ENCODE measurements around the gene RFNG. TPM values are rescaled to one million over a fixed set of nuclear protein-coding genes. Genes with fewer than 3 reads are reported as not detected.

Gene RFNG
- total and polyA plus RNA-seq, 2 of the 13 experiments (the other 11 are each of a cell fraction or from before 2014, with no cell fraction given) = 61.4 to 64.0 TPM

DNA sequence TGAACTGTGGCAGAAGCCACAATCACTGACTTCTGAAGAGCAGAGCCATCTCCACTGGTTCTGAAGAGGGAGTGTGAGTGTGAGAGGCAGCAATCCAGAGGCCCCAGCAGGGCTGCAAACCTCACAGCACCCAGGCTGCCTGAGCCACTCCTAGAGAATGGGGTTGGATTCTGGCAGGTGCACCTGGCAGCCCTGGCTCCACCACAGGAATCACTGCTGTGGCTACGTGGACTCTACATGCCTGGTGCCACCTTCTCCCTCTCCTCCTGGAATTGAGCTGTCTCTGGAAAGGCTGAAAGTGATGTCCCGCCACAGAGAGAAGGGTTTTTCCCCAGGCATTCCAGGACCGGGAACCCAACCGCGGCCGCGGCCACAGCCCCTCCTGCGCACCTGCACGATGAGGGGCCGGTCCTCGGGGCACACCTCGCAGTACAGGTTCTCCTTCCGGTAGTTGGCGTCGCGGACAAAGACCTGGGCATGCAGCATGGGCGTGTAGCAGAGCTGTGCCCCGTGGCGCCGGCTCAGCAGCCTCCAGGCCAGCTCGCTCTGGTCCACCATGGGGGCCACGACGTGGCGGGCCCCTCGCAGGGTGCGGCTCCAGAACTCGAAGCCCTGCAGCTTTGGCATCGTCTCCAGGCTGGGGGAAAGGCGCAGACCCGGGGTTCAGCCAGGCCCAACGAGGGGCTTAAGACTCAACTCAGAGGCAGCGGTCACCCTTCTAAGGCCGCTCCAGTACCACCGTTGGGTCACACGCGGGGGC lies 13.0 kb upstream of the RFNG start (continued):
- TF ChIP-seq ZNF451 (CRISPR knock-in tag; IDR thresholded peaks at IDR 0.05) (peak; percentile 37; the same call in 1 of the 2 replicates), MZF1 (CRISPR knock-in tag; IDR thresholded peaks at IDR 0.05; ENCODE audit: borderline replicate concordance) (no peak), WIZ (CRISPR knock-in tag; IDR thresholded peaks at IDR 0.05) (no peak), FOXK1 (CRISPR knock-in tag; IDR thresholded peaks at IDR 0.05; ENCODE audit: borderline replicate concordance, low read depth) (no peak)

DNA sequence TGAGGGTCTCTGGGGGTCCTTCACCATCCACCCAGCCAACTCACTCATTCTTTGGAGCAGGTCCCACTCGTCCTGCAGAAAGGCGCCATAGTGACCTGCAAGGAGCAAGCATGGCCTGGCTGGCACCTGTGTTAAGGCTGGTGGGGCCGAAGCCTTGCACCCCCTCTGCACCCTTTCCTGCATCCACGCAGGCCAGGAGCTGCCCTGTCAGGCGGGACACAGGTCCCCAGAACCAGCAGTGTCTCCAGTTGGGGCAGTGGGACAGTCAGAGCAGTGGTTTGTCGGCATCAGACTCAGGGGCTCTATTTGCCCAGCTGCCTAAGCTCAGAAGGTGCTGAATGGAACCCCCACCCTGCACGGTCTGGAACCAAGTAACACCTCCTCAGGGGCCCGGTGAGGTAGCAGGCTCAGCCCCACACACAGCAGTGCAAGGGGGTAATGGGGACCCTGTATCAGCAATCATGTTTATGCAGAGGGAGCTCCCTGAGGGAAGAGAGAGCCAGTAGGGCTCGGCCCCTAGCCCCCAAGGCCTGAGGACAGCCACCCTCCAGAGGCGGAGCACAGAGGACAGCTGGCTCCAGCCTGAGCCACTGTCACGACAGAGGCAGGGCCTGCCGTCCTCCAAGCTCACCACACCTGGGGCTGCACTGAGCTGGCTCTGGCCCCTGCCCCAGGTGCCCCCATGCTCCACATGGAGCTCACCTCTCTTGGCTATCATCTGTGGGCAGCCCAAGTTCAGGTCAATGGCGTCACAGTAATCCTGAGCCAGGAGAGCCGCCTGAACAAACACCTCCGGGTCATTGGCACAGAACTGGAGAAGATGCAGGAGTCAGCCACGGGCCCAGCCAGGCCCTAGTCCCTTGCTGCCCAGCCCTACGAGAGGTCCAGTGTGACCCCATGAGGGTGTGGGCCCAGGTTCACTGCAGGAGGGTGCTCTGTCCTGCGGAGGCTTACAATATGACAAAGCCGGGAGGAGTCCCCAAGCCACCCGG lies 12.1 kb upstream of the RFNG start:
- H3K36me3 ChIP-seq (replicated peaks in 1 of 2; ENCODE audit: control insufficient read depth in 1 of 2, insufficient read depth in 2 of 2, low read length in 2 of 2) = peaks cover 28 to 47% of the 10 kb centered on the region in 2 experiments
- H3K79me2 ChIP-seq (ENCODE audit: insufficient read depth, low read length) = peaks cover 20% of the 10 kb centered on the region
- H3K4me2 ChIP-seq (ENCODE audit: low read depth, low read length) = peak overlapping the region; percentile 96
- TF ChIP-seq ZNF704 (CRISPR knock-in tag; IDR thresholded peaks at IDR 0.05; ENCODE audit: borderline replicate concordance) = 0 out of 2 replicates have a peak, but pooled peaks have one; percentile 3
- TF ChIP-seq POLR2AphosphoS2 (IDR thresholded peaks at IDR 0.05; ENCODE audit: low read depth, low read length) = 0 out of 2 replicates have a peak, but pooled peaks have one; percentile 38
- 0 out of 2 replicates have a peak, but pooled peaks have one; percentile 27 for TF ChIP-seq NFIB (CRISPR knock-in tag; IDR thresholded peaks at IDR 0.05; ENCODE audit: borderline replicate concordance)
- no peak for TF ChIP-seq SMARCC2 (IDR thresholded peaks at IDR 0.05)
- FAIRE-seq (no peak), ATAC-seq (peak; percentile 1; the same call in 1 of the 3 replicates), DNase-seq (ENCODE audit: low spot score) (no peak)
- H3K9ac ChIP-seq (ENCODE audit: insufficient read depth, low read depth, low read length) = peak overlapping the region; percentile 95
- POLR2A ChIA-PET = interaction anchor here (0.6 to 3.4 kb wide), 7 partner anchors 7 to 35 kb away, joined by 3 to 14 read pairs (median 3); partner anchors contain the start of gene DCXR
- H2AFZ ChIP-seq (ENCODE audit: low read length) = no peak overlapping the region
- no peaks in the 10 kb centered on the region for H3K27me3 ChIP-seq (ENCODE audit: control insufficient read depth in 1 of 2, insufficient read depth in 2 of 2, low read length in 2 of 2)
- in situ Hi-C loops (cut with HindIII; ENCODE audit: extremely low pct_ligation_motif_present, low pct_unique_long_range_greater_than_20kb) (no loop called here), intact Hi-C loops (cut with micrococcal nuclease; ENCODE audit: unreplicated experiment) (no loop called here)
- CTCF ChIA-PET (ENCODE audit: low intra/inter-chr PET ratio, low total read pairs) = no interaction called here
- H3K4me1 ChIP-seq (ENCODE audit: insufficient read depth, low read length) = peaks cover 28% of the 10 kb centered on the region
- H3K27ac ChIP-seq (ENCODE audit: extremely low read length, insufficient read depth, low read length) = peak overlapping the region; percentile 10
- no peaks in the 10 kb centered on the region for H4K20me1 ChIP-seq (ENCODE audit: insufficient read depth, low read length)
- H3K4me3 ChIP-seq (replicated peaks in 1 of 3; ENCODE audit: insufficient read depth in 1 of 3, low read depth in 2 of 3, low read length in 3 of 3) = peak overlapping the region; percentile 69 to 99 (median 92); a peak in 5 of 6 replicates
- H3K9me3 ChIP-seq (ENCODE audit: low read length) = no peaks in the 10 kb centered on the region
- 72% methylated on average over 15 of the region's 20 CpGs for WGBS (ENCODE audit: low lambda C conversion rate)
- BruUV-seq (replicated peaks) = no TSS peak
